ENCODE data around the gene NAPA.

Gene NAPA

DNA sequence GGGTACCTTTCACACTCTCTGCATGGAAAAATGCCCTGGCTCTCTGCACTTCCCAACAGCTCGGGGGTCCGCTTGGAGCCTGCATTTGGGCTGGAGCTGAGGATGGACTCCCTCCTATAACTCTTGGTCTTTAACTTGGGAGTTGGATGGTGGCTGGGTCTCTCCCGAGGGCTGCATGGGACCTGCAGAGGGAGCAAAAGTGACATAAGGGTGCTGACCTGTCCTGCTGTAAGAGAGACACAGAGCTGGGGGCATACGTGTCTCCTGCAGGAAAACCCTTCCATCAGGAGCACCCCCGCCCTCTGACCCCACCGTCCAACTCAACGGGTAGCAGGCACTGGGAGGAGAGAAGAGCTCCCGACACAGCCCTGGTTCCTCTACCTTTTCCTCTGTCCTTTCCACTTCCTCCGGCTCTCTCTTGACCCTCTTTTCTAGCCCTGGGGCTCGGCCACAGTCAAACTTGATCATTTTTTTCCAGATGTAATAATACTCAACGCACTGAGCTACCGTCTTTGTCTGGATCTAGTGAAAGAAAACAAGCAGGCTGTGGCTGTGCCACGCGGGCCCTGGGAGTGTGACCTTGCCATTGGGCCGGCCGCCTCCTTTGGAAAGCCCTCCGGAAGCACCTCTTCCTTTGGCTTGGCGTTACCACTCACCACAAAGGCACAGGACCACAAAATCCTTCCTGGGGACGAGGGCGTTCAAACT lies 6.8 kb upstream of the NAPA start:
- DNase-seq = no peak

DNA sequence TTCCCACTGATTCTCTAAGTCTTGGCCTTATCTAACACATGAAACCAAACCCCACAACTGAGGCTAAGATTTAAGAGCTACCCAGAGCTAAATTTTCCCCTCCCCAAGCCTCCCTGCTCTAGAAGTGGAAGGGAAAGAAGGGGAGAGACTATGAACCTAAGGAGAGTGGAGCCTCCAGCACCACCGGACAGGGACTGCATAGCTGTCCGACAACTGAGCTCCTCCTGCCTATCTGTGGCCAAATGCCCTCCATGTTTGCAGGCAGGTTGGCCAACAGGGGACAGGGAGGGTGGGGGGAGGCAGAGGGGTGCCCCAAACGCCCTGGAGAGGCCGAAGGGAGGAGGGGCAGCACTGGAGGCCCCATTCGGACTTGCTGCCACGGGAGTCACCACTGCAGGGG lies 6.0 kb upstream of the NAPA start:
- no peak for DNase-seq

DNA sequence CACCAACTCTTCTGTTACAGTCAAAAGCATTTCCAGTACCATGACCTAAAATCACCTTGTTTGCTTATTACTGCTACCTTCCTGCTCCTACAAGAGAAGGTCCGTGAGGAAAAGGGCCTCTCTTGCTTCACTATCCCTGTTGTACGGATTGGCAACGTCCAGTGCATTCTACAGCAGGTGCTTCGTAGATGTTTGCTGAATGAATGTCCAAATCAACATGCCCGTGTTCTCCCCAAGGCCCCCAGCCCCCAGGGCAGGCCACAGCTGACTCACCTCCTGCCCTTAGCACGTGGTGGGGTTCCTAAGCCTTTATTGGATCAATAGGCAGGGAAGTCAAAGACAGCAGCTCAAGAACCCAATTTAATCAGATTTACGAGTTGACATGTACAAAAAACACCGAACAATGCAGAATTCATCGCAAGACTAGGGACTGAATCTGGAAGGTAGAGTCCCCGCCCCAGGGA lies 5.5 kb upstream of the NAPA start:
- DNase-seq = no peak

DNA sequence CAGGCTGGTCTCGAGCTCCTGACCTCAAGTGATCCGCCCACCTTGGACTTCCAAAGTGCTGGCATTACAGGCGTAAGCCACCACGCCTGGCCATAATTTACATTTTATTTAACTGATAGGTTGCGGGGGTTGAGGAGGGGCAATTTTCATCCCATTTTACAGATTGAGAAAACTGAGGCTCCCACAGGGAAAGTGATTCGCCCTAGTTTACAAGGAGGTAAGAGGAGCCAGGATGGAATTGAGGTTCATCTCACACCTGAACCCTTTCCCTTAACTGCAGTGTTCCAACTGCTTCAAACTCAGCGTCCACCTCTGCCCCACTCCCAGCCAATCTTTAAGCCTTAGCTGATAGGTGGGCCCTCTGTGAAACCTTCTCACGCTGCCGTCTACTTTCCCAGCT lies 4.0 kb upstream of the NAPA start:
- no peak for DNase-seq

DNA sequence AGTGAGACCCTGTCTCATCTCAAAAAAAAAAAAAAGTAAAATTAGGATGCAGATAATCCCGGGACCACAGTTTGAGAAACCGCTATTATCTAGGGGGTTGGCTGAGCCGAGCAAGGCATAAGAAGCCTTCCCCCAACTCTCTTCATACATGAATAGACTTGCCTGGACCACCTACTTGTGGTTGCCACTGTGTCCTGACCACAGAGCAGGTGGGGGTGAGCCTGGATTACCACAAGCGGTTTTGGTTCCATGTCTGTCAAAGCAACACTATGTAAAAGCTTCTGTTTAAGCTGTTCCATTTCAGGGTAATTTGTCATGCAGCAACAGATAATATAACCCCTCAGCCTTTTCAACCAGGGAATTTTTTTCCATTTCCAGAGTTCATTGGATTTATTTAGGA lies 3.3 kb upstream of the NAPA start:
- DNase-seq = no peak

DNA sequence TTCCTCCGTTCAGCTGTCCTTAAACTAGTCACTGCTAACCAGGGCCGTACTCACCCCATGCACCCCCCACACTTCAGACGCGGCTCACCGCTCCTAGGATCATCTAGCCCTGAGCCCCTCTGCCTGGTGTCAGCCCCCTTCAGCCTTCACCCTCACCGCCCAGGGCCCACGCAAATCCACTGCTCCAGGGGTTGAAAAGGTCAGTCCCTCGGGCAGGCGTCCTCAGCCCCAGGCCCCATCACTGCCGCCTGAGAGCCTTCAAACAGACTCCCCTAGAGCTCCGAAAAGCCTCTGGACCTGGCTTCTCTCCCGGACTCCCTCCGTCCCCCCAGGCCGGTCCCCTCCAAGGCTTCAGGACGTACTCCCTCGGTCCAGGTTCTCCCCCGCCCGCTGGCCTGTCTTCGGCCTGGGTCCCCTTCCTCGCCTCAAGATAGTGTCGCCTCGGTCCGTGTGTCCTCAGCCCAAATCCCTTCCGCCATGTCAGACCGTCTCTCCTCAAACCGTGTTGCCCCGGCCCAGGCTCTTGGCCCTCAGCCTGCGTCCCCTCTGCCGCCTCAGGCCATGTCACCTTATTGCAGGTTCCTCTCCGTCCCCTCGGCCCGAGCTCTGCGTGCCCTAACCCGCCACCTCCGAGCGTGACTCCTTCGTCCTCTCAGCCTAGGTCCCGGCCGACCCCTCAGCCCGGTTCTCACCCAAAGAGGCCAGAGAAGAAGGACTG lies 553 bp downstream of the NAPA start:
- no peak for DNase-seq

DNA sequence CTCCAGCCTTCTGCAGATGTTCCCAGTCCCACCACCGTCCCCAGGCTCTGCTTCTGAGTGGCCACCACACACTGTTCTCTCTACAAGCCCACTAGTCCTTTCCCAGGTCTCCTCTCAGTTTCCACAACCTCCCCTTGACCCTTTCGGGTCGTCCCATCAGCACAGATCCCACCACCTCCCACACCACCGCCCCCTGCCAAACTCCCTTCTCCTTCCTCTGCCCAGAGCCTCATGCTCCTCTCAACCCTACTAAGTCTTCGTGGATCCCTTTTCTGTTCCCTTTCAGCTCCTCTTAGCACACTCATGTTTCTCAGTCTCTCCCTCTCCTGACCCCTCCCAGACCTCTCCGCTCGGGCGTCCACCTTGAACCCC lies 1.9 kb downstream of the NAPA start:
- no peak for DNase-seq

DNA sequence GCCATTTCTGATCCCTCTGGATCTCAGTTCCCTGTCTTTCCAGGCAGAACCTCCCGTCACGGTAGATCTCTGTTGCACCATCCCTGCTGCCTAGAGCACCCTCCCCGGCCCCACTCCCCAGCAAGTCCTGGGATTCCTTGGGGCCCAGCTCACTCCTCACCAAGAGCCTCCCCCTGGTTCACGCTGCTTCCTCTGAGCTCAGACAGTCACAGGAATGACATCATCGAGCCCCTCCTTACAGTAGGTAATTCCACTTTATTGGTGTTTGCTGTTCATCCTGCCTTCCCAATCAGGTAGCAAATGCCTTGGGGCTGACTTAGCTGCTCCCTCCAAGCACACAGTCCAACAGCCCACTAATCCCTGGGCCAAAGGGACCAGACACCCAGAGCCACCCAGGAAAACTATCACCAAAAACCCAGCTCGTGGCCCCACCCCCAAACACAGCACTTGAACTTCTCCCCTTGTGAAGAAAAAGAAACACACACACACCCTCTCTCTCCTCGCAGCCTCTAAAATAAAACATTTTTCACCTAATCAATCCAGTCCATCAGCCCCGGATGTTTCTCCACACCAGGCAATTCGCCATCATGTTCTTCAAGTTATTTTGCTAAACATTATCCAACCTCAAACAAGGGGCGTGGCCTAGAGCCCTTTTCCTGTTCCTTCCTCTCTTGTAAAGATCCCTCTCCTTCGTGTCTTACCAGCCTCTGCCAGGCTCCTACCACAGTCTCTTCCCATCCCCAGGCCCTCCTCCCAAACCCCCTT lies 2.5 kb downstream of the NAPA start:
- DNase-seq = no peak

DNA sequence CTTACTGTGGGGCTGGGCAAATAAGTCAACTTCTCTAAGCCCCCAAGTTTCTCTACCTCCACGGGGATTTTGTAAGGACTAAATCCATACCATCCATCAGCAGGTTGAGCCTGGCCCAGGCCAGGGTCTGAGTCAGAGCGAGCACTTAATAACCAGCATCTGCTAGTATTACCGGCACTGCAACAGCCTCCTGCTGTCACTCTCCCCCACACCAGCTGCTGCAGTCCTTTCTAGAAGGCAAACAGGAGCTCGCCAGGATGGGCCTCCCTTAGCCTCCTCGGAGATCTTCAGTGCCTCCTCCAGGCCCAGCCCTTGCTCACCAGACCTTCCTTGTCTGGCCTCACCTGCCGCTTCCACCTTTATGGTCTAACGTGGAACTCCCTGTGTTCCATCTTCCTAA lies 3.2 kb downstream of the NAPA start:
- DNase-seq = no peak

DNA sequence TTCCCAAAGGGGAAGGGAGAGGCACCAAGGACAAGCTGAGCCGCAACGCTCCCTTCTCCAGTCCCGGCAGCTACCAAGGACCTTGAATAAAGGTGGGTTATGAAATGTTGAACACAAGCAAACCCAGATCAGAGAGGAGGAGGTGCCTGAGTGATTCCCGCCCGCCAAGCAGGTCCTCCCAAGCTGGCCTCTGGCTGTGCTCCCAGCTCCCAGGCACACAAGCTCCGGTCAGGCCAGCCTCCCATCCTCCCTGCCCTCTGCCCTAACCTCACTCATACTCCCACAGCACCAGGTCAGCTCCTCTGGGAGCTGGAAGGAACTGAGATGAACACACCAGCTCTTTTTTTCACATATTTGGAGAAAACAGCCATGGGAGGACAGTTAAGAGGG lies 3.7 kb downstream of the NAPA start:
- no peak for DNase-seq

DNA sequence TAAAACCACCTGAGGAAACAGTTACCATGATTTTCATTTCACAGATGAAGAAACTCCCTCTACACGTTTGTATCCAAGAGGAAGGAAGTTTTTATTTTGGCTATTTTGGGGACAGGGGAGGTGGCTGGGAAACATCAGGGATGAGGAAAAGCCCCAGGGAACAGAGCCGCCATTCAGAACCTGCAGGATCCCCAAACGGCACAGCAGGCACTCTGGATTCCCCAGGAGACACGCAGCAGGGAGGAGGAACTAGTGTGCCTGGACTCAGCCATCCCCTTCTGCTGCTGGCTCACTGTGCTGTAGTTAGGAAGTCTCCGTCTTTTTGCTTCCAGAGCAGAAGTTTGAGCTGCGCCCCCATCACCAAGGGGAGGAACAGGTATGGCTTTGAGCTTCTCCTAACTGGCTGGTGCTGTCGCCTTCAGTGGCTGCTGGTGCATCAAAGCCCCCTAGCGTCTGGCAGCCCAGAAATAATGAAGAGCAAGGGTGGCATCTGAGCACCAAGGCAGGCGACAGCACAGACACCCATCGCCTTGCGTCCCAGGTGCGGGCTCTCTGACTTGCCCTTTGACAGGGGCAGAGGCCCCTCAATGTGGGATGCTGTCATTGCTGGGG lies 4.2 kb downstream of the NAPA start:
- no peak for DNase-seq

DNA sequence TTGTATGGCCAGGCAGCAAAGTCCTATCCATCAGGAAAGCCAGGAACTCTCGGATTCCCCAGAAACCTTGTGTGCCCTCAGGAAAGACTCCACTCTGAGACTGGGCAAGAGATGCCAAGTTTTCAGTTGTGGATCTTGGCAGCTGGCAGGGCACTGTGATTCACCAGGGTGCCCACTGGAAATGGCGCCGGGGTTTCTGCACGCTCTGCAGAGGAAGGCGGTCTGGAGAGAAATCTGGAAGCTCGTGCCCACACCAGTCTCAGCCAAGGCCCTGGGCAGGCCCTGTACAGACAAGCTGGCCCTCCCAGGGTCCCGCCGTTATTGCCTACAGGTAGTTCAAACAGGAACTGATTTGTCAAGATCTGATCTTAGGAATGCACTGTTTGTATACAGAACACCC lies 4.9 kb downstream of the NAPA start:
- DNase-seq = no peak

DNA sequence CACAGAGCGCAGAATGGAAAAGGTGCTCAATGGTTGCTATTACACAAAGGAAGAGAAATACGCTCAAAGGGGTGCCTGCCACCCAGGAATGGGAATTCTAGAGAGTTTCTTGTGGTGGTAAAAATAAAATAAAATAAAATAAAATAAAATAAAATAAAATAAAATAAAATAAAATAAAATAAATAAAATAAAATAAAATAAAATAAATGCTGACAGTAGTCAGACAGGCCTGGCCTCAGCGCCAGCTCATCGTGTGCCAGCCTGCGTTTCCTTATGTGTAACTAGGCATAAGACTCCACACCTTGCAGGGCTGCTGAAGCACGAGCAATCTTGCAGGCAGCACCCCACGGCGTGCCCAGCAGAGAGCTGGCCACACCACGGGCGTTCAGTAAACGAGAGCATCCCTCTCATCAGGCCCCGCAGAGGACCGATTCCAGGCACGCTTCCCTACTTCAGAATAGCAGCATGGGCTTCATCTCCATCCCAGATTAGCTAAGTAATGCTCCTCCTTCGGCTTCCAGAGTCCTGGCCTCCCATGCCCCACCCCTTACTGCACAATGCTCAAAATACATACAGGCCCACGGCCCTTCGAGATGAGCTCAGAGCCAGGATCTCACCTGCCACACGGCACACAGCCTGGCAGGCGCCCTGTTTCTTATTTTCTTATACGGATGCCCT lies 5.6 kb downstream of the NAPA start:
- DNase-seq = no peak

DNA sequence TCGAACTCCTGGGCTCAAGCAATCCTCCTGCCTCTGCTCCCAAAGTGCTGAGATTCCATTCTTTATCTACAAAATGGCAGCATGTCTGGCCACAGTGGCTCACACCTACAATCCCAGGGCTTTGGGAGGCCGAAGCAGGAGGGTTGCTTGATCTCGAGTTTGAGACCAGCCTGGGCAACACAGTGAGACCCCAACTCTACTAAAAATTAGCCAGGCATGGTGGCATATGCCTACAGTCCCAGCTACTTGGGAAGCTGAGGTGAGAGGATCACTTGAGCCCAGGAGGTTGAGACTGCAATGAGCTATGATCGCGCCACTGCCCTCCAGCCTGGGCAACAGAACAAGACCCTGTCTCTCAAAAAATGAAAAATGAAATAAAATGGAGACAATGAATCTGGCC lies 6.1 kb downstream of the NAPA start:
- no peak for DNase-seq

DNA sequence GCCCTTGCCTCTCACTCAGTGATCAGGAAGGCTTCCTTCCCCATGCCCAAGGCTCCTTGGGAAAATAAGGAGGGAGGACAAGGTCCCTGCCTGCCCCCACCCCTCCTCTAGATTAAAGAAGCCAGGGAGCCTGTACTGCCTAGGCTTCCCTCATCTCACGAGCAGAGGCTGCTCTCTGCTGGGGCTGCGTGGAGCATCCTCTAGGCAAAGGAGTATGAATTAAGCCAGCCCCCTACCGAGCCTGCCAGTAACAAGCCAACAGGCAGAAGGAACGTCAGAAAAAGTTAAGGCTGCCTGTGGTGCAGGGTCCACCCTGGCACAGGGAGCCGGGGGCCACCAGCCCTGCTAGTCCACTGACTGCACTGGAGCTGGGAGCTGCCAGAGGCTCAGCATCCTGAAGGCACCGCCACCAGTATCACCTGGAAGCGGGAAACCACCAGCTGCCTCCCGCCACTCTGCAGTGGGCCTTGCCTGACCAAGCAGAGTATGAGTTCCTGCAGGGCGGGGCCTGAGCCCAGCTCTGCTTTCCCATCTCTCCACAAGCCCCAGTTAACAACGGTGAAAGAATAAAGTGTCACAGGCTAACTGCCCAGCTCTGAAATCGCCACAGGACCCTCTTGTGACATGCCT lies 6.8 kb downstream of the NAPA start:
- DNase-seq = no peak

DNA sequence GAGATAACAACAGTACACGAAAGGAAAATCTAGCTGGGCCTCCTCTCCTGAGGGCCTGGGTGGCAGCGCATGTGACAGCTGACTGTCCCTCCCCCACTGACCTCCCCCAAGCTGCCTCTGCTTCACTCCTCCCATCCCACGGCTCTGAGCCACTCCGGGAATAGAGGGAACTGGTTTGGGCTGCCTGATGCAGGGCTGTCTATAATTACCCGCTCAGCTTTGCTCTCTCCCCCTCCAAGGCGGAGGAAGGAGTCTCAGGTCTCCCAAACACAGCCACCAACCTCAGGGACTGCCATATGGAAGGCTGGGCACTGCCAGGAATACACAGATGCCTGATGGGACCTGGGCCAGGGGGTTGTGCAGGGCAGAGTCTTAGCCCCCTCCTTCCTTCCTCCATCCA lies 7.9 kb downstream of the NAPA start:
- no peak for DNase-seq

DNA sequence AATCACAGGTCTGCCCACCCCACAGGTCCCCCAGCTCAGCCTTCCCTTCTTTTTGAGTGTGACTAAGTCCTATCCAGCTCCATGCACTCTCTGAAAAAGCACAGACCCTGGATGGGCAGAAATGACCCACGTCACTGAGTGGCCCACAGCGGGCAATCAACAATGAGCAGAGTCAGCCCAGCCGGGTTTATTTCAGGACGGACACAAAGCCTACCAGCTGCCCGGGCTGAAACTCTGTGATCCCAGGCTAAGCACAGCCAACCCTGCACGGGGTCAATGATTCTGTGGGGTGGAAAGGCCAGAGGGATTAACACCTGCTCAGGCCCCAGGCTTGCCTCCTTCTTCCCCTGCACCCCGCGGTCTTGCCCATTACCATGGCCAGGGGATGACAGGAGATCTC lies 8.4 kb downstream of the NAPA start:
- DNase-seq = no peak

DNA sequence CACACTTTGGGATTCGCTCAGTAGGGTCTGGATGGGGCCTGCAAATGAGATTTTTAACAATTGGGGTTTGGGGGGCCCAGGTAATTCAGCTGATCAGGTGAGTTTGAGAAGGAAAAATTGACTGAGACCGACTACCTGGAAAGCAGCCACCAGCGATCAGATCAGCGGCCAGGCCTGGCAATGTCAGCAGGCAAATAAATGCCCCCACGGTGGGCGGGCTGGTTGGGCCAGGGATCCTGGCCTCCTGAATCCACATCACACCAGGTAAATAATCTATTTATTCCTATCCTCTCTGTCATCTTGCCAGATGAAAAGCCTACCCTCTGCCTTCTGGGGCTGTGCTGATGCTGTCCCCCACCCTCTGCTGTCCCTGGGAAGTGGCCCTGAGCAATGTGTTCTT lies 9.4 kb downstream of the NAPA start:
- DNase-seq = no peak

DNA sequence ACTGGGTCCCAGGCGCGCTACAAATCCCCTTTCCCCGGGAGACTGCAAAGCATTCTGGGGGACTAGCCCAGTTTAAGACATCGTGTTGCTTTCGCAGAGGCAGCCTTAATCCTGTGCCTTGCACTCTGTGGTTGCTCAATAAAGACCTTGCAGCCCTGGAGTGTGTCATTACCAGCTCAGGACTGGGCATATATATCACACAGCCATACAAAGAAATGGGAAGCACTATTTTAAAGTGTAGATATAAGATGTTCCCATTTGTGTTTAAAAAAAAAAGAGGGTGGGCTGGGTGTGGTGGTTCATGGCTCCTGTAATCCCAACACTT lies 11.1 kb downstream of the NAPA start:
- DNase-seq = no peak

DNA sequence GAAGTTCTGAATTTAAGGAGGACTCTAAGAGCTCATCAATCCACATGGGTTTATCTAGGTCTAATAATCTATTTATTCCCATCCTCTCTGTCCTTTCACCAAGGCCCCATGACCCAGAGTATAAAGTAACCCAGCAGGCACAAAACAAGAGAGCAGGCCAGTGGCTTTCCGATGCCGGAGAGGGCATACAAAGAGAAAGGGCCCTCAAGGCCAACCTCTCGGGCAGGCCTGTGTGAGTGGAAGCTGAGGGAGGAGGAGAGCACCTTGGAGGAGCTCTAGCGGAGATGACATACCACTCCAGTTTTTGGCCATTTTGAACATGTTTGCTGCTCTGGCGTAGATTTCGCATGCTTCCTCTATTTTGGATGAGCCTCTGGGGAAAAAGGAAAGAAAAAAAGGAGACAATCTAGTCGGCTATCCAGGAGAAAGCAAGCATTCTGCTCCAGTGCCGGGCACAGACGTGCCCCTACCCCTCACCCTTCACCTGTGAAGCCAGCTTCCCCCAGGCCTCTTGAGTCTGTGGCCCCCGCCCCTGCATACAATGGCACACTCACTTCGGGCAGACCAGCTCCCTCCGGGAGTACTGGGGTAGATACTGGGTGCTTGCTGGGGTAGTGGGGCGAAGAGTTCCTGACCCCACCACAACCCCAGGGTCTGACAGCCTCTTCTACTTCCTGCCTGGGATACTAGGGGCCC lies 11.6 kb downstream of the NAPA start:
- DNase-seq = no peak

DNA sequence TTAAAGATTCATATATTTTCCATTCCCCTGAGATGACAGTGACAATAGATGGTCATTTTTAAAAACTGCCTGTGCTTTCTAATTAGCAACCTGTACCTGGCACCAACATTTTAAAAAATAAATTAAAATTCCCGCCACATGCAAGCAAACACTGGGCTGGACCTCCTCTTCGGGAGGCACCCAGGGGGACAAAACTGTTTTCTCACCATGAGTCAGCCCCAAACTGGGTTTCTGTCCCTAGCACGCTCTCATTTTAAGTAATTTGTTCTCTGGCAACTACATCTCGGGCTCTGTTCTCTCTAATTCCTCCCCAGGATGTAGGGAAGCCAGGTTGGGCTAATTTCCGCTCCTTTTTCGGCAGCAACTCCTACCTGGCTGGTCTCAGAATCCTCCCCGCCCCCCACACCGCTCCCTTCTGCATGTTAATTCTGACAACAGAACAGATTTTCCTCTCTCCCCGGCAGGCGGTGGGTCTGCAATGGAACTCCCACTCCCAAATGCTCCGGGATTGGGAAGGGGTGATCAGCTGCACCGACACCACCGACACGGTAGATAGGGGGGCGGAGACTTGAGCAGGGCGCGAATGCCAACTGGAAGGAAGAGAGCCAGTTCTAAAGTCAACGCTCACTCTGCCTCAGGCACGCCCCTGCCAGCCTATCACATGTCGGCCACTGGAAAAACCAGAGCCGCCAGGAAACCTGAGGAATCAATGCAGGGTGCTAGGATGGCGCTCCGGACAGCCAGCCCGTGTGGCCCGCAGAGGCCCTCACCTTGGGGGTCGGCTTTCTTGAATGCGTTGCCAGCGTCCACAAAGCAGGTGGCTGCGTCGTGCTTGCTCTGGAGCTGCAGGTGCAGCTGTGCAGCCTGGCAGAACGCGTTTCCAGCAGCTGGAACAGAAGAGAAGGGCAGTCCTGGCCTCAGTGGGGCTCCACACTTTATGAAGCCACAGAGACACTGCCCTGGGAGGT lies 14.7 kb downstream of the NAPA start:
- no peak for DNase-seq
